Measurements from ENCODE around the gene VCL.

DNA sequence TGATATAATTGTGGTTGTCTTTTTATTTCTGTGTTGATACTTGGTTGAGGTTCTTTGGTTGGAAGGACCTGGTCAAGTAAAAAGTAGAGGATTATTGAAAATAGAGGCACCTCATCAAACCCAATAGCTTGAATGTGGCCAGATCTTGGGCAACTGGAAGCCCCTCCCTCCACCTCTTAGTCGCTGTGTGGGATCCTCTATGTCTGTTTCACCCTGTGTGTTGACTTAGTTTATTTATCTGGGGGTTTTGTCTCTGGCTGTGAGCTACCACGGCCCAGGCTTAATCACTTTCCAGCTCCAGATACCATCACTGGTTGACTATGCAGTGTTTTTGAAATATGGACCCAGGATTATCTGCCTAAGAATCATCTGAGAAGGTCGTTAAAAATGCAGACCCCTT is 94.5 kb downstream of the VCL start:
- TF ChIP-seq POLR2A (IDR thresholded peaks at IDR 0.05) = no peak
- TF ChIP-seq, protein P1, sequence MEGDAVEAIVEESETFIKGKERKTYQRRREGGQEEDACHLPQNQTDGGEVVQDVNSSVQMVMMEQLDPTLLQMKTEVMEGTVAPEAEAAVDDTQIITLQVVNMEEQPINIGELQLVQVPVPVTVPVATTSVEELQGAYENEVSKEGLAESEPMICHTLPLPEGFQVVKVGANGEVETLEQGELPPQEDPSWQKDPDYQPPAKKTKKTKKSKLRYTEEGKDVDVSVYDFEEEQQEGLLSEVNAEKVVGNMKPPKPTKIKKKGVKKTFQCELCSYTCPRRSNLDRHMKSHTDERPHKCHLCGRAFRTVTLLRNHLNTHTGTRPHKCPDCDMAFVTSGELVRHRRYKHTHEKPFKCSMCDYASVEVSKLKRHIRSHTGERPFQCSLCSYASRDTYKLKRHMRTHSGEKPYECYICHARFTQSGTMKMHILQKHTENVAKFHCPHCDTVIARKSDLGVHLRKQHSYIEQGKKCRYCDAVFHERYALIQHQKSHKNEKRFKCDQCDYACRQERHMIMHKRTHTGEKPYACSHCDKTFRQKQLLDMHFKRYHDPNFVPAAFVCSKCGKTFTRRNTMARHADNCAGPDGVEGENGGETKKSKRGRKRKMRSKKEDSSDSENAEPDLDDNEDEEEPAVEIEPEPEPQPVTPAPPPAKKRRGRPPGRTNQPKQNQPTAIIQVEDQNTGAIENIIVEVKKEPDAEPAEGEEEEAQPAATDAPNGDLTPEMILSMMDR (IDR thresholded peaks at IDR 0.05) = no peak
